ENCODE data around the gene CEP152. TPM values are rescaled to one million over a fixed set of nuclear protein-coding genes. Genes with fewer than 3 reads are reported as not detected.

CEP152 gene
- total RNA-seq, 1 donor from 2014 or later = 191 TPM

DNA sequence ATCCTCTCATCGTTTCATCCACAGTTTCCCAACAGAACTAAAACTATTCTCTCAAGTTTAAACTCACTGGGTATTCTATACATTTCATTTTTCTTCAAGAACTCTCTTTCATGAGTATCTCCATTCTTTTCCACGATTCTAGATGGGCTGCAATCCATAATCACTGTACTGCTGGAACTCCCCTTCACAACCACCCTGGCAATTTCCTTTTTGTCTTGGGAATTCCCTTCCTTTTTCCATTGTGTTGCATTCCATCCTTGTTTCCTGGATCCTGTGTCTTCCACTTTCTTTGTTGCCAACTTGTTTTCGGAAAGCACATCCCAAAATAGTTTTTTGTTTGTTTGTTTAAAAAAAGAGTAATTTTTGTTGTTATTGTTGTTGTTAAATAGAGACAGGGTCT lies 98.3 kb downstream of the CEP152 start:
- Mint-ChIP-seq H3K36me3 (peaks cover 5% of the 10 kb centered on the region), H3K27me3 (ENCODE audit: insufficient read depth, low read depth) (no peaks in the 10 kb centered on the region), H3K27ac (no peak overlapping the region), H3K9me3 (peaks cover 16% of the 10 kb centered on the region), H3K4me1 (no peaks in the 10 kb centered on the region), H3K4me3 (no peak overlapping the region)
- no peaks in the 10 kb centered on the region for H3K79me2 ChIP-seq (ENCODE audit: low read depth)
- H2AFZ ChIP-seq (replicated peaks) = no peak overlapping the region
- peaks cover 8% of the 10 kb centered on the region for H3K9me3 ChIP-seq (ENCODE audit: low read depth)
- H3K36me3 ChIP-seq = peaks cover 5% of the 10 kb centered on the region
- TF ChIP-seq EZH2 (IDR thresholded peaks at IDR 0.05) = no peak
- TF ChIP-seq, protein P1, sequence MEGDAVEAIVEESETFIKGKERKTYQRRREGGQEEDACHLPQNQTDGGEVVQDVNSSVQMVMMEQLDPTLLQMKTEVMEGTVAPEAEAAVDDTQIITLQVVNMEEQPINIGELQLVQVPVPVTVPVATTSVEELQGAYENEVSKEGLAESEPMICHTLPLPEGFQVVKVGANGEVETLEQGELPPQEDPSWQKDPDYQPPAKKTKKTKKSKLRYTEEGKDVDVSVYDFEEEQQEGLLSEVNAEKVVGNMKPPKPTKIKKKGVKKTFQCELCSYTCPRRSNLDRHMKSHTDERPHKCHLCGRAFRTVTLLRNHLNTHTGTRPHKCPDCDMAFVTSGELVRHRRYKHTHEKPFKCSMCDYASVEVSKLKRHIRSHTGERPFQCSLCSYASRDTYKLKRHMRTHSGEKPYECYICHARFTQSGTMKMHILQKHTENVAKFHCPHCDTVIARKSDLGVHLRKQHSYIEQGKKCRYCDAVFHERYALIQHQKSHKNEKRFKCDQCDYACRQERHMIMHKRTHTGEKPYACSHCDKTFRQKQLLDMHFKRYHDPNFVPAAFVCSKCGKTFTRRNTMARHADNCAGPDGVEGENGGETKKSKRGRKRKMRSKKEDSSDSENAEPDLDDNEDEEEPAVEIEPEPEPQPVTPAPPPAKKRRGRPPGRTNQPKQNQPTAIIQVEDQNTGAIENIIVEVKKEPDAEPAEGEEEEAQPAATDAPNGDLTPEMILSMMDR (IDR thresholded peaks at IDR 0.05) = no peak
- TF ChIP-seq EZH2phosphoT487 (IDR thresholded peaks at IDR 0.05) = no peak
- no peak overlapping the region for H3K4me3 ChIP-seq
- no peaks in the 10 kb centered on the region for H3F3A ChIP-seq (ENCODE audit: low read depth)
- no peaks in the 10 kb centered on the region for H4K20me1 ChIP-seq (ENCODE audit: low read depth)
- no peaks in the 10 kb centered on the region for H3K27me3 ChIP-seq
- peaks cover 6% of the 10 kb centered on the region for H3K4me1 ChIP-seq
- no peak for DNase-seq (ENCODE audit: low spot score)
- H3K9ac ChIP-seq = no peak overlapping the region
- no peak overlapping the region for H3K4me2 ChIP-seq
- no peak overlapping the region for H3K27ac ChIP-seq

DNA sequence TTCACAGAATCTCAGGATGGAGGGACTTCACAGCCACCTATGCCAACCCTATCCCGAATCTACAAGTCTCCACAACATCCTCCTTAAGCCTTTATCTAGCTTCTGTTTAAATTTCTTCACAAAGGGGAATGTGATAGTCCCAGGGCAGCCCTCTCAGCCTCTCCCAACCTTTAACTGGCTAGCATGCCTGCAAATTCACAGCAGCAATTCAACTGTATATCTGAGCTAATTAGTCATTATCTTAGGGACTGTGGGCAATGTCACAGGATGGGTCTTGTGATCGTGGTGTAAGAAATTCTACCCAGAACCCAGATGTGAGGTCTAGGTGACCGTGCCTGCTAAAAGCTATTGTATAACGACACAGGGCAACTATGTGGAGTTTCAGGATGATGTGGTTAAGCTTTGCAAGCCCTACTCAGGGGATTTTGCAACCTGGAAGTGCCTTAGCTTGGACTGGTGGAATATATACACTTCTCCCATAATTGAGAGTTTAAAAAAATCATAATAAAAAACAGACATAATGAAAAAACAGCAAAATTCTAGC lies 99.8 kb downstream of the CEP152 start:
- Histone ChIP-seq H3K9ac (no peak overlapping the region), H3F3A (ENCODE audit: low read depth) (no peaks in the 10 kb centered on the region), H3K4me3 (no peak overlapping the region), H3K4me1 (peaks cover 6% of the 10 kb centered on the region), H3K27ac (no peak overlapping the region), H3K79me2 (ENCODE audit: low read depth) (no peaks in the 10 kb centered on the region), H3K27me3 (no peaks in the 10 kb centered on the region), H3K36me3 (peaks cover 5% of the 10 kb centered on the region), H3K4me2 (no peak overlapping the region), H3K9me3 (ENCODE audit: low read depth) (peaks cover 7% of the 10 kb centered on the region), H2AFZ (replicated peaks) (peak overlapping the region; percentile 41), H4K20me1 (ENCODE audit: low read depth) (no peaks in the 10 kb centered on the region)
- Mint-ChIP-seq H3K4me1 (no peaks in the 10 kb centered on the region), H3K4me3 (no peak overlapping the region), H3K27me3 (ENCODE audit: insufficient read depth, low read depth) (no peaks in the 10 kb centered on the region), H3K9me3 (peaks cover 10% of the 10 kb centered on the region), H3K36me3 (peaks cover 3% of the 10 kb centered on the region), H3K27ac (no peak overlapping the region)
- no peak for TF ChIP-seq EZH2phosphoT487 (IDR thresholded peaks at IDR 0.05)
- TF ChIP-seq, protein P1 (IDR thresholded peaks at IDR 0.05) = no peak
- TF ChIP-seq EZH2 (IDR thresholded peaks at IDR 0.05) = no peak
- DNase-seq (ENCODE audit: low spot score) = peak; percentile 6

DNA sequence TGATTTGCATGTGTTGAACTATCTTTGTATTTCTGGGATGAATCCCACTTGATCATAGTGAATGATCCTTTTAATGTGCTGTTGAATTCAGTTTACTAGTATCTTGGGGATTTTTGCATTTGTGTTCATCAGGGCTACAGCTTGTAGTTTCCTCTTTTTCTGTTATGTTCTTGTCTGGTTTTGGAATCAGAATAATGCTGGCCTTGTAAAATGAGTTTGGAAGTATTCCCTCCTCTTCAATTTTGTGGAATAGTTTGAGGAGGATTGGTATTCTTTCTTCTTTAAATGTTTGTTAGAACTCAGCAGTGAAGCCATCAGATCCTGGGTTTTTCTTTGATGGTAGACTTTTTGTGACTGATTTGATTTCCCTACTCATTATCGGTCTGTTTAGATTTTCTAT lies 102.2 kb downstream of the CEP152 start:
- H3K27ac ChIP-seq = no peak overlapping the region
- Mint-ChIP-seq H3K36me3 (peaks cover 6% of the 10 kb centered on the region), H3K27ac (no peak overlapping the region), H3K4me1 (no peaks in the 10 kb centered on the region), H3K9me3 (peaks cover 9% of the 10 kb centered on the region), H3K27me3 (ENCODE audit: insufficient read depth, low read depth) (no peaks in the 10 kb centered on the region), H3K4me3 (no peak overlapping the region)
- no peaks in the 10 kb centered on the region for H4K20me1 ChIP-seq (ENCODE audit: low read depth)
- peaks cover 6% of the 10 kb centered on the region for H3K4me1 ChIP-seq
- no peaks in the 10 kb centered on the region for H3K27me3 ChIP-seq
- no peak overlapping the region for H3K4me2 ChIP-seq
- H3K36me3 ChIP-seq = no peaks in the 10 kb centered on the region
- no peak for TF ChIP-seq EZH2phosphoT487 (IDR thresholded peaks at IDR 0.05)
- DNase-seq (ENCODE audit: low spot score) = no peak
- H3K4me3 ChIP-seq = no peak overlapping the region
- no peak overlapping the region for H2AFZ ChIP-seq (replicated peaks)
- no peaks in the 10 kb centered on the region for H3K9me3 ChIP-seq (ENCODE audit: low read depth)
- no peaks in the 10 kb centered on the region for H3F3A ChIP-seq (ENCODE audit: low read depth)
- no peaks in the 10 kb centered on the region for H3K79me2 ChIP-seq (ENCODE audit: low read depth)
- no peak overlapping the region for H3K9ac ChIP-seq

DNA sequence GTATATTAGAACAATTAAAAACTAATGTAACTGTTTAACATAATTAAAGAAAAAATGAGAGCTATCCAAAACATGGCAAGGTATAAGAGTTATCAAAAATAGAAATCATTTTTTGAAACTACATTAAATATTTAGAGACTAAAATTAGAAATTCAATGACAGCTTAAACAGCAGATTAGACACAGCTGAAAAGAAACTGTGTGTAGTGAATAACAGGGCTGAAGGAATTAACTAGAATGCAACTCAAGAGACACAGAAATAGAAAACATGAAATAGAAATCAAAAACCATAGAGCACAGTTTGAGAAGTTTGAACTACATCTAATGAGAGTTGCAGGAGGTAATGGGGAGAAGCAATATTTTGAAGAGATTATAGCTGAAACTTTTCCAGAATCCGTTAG lies 105.5 kb downstream of the CEP152 start:
- Histone ChIP-seq H3K27me3 (no peaks in the 10 kb centered on the region), H3F3A (ENCODE audit: low read depth) (no peaks in the 10 kb centered on the region)

More for the DNA sequence above, 105.5 kb downstream of the CEP152 start:
- H4K20me1 ChIP-seq (ENCODE audit: low read depth) = no peaks in the 10 kb centered on the region
- no peak overlapping the region for H2AFZ ChIP-seq (replicated peaks)
- H3K79me2 ChIP-seq (ENCODE audit: low read depth) = no peaks in the 10 kb centered on the region
- no peak overlapping the region for H3K9ac ChIP-seq
- H3K4me1 ChIP-seq = no peaks in the 10 kb centered on the region
- no peak overlapping the region for H3K4me2 ChIP-seq
- Mint-ChIP-seq H3K4me1 (no peaks in the 10 kb centered on the region), H3K27ac (no peak overlapping the region), H3K36me3 (peaks cover 3% of the 10 kb centered on the region), H3K9me3 (peaks cover 9% of the 10 kb centered on the region), H3K27me3 (ENCODE audit: insufficient read depth, low read depth) (no peaks in the 10 kb centered on the region), H3K4me3 (no peak overlapping the region)
- no peaks in the 10 kb centered on the region for H3K36me3 ChIP-seq
- H3K27ac ChIP-seq = no peak overlapping the region
- TF ChIP-seq EZH2phosphoT487 (IDR thresholded peaks at IDR 0.05) (no peak), EZH2 (IDR thresholded peaks at IDR 0.05) (no peak)
- TF ChIP-seq, protein P1 (IDR thresholded peaks at IDR 0.05) = no peak
- no peaks in the 10 kb centered on the region for H3K9me3 ChIP-seq (ENCODE audit: low read depth)
- no peak for DNase-seq (ENCODE audit: low spot score)
- no peak overlapping the region for H3K4me3 ChIP-seq

Data from neural progenitor cell (in vitro differentiated cells).